NT2/D1 (cell line): ENCODE measurements around the gene GKAP1.
A peak's percentile ranks its signal among the peaks of the same experiment; 100 is the strongest.

Experiments
- DNase-seq: peaks from one replicate; pipeline ENCODE4 v3.0.0-alpha.2; 2011; ENCODE audit warnings: low read depth, low spot score
- H3K27me3 ChIP-seq: 2 replicates; pipeline ENCODE4 v1.6.0; 2011; ENCODE audit warnings: mild to moderate bottlenecking; ENCODE audit not compliant: insufficient read length, insufficient read depth
- H3K36me3 ChIP-seq: 2 replicates; pipeline ENCODE4 v1.6.1; 2011; ENCODE audit warnings: mild to moderate bottlenecking, low read length, mixed read lengths; ENCODE audit not compliant: insufficient read depth, insufficient read length
- H3K4me1 ChIP-seq: 2 replicates; pipeline ENCODE4 v1.5.1; 2011; ENCODE audit not compliant: insufficient read depth, insufficient read length
- H3K4me3 ChIP-seq: 2 replicates; pipeline ENCODE4 v1.5.1; 2011; ENCODE audit warnings: low read depth; ENCODE audit not compliant: insufficient read length
- H3K9ac ChIP-seq: 2 replicates; pipeline ENCODE4 v1.6.0; 2011; ENCODE audit warnings: low read depth; ENCODE audit not compliant: insufficient read length
- H3K9me3 ChIP-seq: 2 replicates; pipeline ENCODE4 v1.5.1; 2011; ENCODE audit warnings: mild to moderate bottlenecking, low read length; ENCODE audit not compliant: insufficient read depth
- SUZ12 ChIP-seq: IDR thresholded peaks from 2 replicates; pipeline ENCODE4 v1.6.1; 2011; ENCODE audit not compliant: insufficient read length, insufficient read depth; ENCODE audit errors: extremely low read depth
- YY1 ChIP-seq: IDR thresholded peaks from 2 replicates; pipeline ENCODE4 v1.6.1; 2011; ENCODE audit not compliant: insufficient read length, insufficient read depth
- ZNF274 ChIP-seq: IDR thresholded peaks from 2 replicates; pipeline ENCODE4 v1.6.1; 2011; ENCODE audit warnings: mild to moderate bottlenecking, low read depth, low read length

Gene GKAP1

GRCh38 chr9:83721509-83721908 is 96.1 kb downstream of the GKAP1 start:
- TF ChIP-seq ZNF274 (no peak), SUZ12 (no peak), YY1 (no peak)
- no peak for DNase-seq
- Histone ChIP-seq H3K9me3 (no peaks in the 10 kb centered on the region), H3K36me3 (no peaks in the 10 kb centered on the region), H3K9ac (no peak overlapping the region), H3K4me1 (no peaks in the 10 kb centered on the region), H3K27me3 (no peaks in the 10 kb centered on the region), H3K4me3 (no peak overlapping the region)

- Histone ChIP-seq H3K4me3 (no peak overlapping the region), H3K9ac (no peak overlapping the region), H3K9me3 (peaks cover 6% of the 10 kb centered on the region; the same call in 1 of the 2 replicates), H3K4me1 (no peaks in the 10 kb centered on the region), H3K36me3 (no peaks in the 10 kb centered on the region), H3K27me3 (no peaks in the 10 kb centered on the region)
- DNase-seq: no peak
- TF ChIP-seq ZNF274: no peak
- no peak for TF ChIP-seq YY1
- no peak for TF ChIP-seq SUZ12
Measured at GRCh38 chr9:83715794-83716193, 101.8 kb downstream of the GKAP1 start.

- TF ChIP-seq YY1 (no peak), SUZ12 (no peak), ZNF274 (no peak)
- H3K9me3 ChIP-seq: peaks cover 6% of the 10 kb centered on the region; the same call in 1 of the 2 replicates
- H3K9ac ChIP-seq: no peak overlapping the region
Measured at GRCh38 chr9:83715221-83715620, 102.3 kb downstream of the GKAP1 start.

GRCh38 chr9:83714329-83714728 is 103.2 kb downstream of the GKAP1 start:
- Histone ChIP-seq H3K4me3 (no peak overlapping the region), H3K27me3 (no peaks in the 10 kb centered on the region), H3K9me3 (peaks cover 6% of the 10 kb centered on the region; the same call in 1 of the 2 replicates), H3K36me3 (no peaks in the 10 kb centered on the region), H3K9ac (no peak overlapping the region), H3K4me1 (no peaks in the 10 kb centered on the region)
- TF ChIP-seq SUZ12: no peak
- TF ChIP-seq YY1: no peak
- no peak for TF ChIP-seq ZNF274
- DNase-seq: no peak

More at GRCh38 chr9:83715221-83715620, 102.3 kb downstream of the GKAP1 start:
- Histone ChIP-seq H3K27me3 (no peaks in the 10 kb centered on the region), H3K36me3 (no peaks in the 10 kb centered on the region), H3K4me3 (no peak overlapping the region), H3K4me1 (no peaks in the 10 kb centered on the region)
- no peak for DNase-seq

- Histone ChIP-seq H3K36me3 (peaks cover 12% of the 10 kb centered on the region), H3K9me3 (no peaks in the 10 kb centered on the region), H3K9ac (peak overlapping the region; percentile 99), H3K4me1 (no peaks in the 10 kb centered on the region), H3K27me3 (no peaks in the 10 kb centered on the region), H3K4me3 (peak overlapping the region; percentile 98)
- peak; percentile 23 for DNase-seq
- TF ChIP-seq ZNF274 (no peak), SUZ12 (no peak), YY1 (no peak)
Measured at GRCh38 chr9:83708515-83709158, 108.9 kb downstream of the GKAP1 start.

GRCh38 chr9:83707768-83708514 is 109.6 kb downstream of the GKAP1 start, which contains the start of gene UBQLN1:
Gene UBQLN1 (minus strand): TSS chr9:83707958. CDS start chr9:83707679, 279 bp downstream.
- Histone ChIP-seq H3K4me1 (no peaks in the 10 kb centered on the region), H3K36me3 (peaks cover 17% of the 10 kb centered on the region), H3K27me3 (no peaks in the 10 kb centered on the region), H3K9me3 (no peaks in the 10 kb centered on the region), H3K9ac (peak within 1 kb of the TSS; percentile 99), H3K4me3 (peak within 1 kb of the TSS; percentile 98)
- TF ChIP-seq ZNF274 (no peak), YY1 (no peak), SUZ12 (no peak)
- DNase-seq: peak; percentile 86

GRCh38 chr9:83707518-83707767 is 110.1 kb downstream of the GKAP1 start:
- peak; percentile 5 for DNase-seq
- no peak for TF ChIP-seq SUZ12
- Histone ChIP-seq H3K4me1 (no peaks in the 10 kb centered on the region), H3K36me3 (peaks cover 17% of the 10 kb centered on the region), H3K9ac (peak overlapping the region; percentile 99), H3K4me3 (peak overlapping the region; percentile 98), H3K9me3 (no peaks in the 10 kb centered on the region), H3K27me3 (no peaks in the 10 kb centered on the region)
